ENCODE data around the gene PRX.
"Not testable (repeated sequence)": the region's sequence is repeated elsewhere in the genome, so short reads cannot be mapped to it uniquely, and the experiment has no call there.

Gene PRX, protein sequence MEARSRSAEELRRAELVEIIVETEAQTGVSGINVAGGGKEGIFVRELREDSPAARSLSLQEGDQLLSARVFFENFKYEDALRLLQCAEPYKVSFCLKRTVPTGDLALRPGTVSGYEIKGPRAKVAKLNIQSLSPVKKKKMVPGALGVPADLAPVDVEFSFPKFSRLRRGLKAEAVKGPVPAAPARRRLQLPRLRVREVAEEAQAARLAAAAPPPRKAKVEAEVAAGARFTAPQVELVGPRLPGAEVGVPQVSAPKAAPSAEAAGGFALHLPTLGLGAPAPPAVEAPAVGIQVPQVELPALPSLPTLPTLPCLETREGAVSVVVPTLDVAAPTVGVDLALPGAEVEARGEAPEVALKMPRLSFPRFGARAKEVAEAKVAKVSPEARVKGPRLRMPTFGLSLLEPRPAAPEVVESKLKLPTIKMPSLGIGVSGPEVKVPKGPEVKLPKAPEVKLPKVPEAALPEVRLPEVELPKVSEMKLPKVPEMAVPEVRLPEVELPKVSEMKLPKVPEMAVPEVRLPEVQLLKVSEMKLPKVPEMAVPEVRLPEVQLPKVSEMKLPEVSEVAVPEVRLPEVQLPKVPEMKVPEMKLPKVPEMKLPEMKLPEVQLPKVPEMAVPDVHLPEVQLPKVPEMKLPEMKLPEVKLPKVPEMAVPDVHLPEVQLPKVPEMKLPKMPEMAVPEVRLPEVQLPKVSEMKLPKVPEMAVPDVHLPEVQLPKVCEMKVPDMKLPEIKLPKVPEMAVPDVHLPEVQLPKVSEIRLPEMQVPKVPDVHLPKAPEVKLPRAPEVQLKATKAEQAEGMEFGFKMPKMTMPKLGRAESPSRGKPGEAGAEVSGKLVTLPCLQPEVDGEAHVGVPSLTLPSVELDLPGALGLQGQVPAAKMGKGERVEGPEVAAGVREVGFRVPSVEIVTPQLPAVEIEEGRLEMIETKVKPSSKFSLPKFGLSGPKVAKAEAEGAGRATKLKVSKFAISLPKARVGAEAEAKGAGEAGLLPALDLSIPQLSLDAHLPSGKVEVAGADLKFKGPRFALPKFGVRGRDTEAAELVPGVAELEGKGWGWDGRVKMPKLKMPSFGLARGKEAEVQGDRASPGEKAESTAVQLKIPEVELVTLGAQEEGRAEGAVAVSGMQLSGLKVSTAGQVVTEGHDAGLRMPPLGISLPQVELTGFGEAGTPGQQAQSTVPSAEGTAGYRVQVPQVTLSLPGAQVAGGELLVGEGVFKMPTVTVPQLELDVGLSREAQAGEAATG (N-terminal part only)

DNA sequence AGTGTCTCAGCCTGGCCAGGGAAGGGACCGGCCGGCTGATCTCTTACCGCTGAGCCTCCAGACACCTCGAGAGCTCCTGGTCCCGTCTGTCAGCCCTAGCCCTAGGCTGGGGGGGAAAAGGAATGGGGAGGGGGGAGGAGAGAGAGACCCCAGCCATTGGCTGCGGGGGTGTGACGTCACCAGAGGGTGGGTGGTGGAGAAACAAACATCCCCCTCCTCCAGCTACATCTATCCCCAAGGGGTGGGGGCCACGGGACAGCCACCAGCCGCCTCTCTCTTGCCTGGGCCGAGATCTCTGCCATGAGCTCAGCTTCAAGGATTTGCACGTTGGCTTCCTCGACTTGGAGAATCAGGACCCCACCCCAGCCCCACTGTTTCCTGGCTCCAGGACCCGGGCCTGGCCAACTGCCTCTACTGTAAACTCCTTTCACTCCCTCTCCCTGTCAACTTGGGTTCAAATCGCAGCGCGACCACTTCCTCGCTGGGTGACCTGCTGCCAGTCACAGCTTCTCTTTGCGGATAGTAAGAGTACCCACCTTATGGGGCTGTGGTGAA lies at the start of gene PRX:
TSS of gene PRX (minus strand) at position 88 of the 555 bp plus-strand sequence. CDS start 5,446 bp downstream, outside the sequence.
- DNase-seq = no peak

DNA sequence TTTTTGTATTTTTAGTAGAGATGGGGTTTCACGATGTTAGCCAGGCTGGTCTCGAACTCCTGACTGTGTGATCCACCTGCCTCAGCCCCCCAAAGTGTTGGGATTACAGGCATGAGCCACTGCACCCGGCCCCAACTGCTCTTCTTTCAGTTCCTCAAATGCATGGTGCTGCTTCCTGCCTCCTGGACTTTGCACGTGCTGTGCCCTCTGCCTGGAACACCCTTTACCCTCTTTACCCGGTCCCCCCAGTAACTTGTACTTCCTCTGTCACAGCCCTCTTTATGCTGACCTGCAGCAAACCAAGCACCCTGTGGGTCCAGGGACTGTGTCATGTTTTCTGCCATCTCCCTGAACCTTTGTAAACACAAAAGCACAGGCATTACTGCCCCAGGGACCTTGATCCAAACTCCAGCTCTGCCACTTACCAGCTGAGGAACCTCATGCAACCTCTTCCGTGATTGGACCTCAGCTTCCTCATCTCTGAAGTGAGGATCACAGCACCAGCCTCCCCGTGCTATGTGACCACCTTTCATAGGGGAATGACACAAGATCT lies 48.6 kb upstream of the PRX start:
- no peak for DNase-seq

DNA sequence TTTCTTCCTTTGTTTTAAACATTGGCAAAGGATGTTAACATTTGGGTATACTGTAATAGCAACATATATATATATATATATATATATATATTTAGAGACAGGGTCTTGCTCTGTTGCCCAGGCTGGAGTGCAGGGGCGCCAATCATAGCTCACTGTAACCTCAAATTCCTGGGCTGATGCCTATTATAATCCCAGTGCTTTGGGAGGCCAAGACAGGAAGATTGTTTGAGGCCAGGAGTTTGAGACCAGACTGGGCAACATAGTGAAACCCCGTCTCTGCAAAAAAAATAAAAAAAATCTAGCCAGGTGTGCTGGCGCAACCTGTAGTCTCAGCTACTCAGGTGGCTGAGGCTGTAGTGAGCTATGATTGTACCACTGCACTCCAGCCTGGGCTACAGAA lies 47.0 kb upstream of the PRX start:
- DNase-seq = no peak

DNA sequence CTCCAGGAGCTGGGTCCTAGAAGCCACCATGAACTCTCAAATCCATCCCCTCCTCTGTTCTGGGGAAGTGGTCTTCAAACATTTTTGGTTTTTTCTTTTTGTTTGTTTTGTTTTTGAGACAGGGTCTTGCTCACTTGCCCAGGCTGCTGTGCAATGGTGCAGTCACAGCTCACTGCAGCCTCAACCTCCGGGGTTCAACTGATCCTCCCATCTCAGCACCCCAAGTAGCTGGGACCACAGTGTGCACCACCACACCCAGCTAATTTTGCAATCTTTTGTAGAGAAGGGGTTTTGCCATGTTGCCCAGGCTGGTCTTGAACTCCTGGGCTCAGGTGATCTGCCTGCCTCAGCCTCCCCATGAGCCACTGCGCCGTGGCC lies 45.4 kb upstream of the PRX start:
- no peak for DNase-seq

DNA sequence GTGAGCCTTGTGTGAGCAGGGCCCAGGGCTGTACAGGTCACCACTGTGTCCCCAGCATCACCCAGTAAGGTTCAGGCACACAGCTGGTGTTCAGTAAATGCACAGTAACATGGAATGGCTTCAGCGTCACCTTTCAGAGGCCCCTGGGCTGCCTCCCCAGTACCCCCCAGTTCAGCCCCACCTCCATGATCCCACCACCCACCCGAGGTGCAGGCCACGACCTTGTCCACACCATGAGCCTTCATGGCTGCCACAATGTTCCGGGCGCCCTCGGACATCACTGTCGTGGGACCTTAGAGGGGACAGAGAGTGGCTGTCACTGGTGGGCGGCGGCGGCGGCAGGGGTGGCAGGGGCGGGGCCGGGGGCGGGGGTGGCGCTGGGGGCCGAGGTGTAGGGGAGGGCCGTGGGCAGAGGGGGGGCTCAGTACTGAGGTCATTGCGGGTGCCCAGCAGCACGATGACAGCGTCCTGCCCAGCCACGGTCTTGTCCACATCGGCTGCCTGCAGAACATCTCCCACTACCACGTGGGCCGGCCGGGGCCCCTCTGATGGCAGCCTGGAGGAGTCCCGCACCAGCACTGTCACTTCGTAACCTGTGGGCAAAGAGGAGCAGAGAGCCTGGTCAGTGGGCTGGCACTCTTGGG lies 44.9 kb upstream of the PRX start:
- DNase-seq = no peak

DNA sequence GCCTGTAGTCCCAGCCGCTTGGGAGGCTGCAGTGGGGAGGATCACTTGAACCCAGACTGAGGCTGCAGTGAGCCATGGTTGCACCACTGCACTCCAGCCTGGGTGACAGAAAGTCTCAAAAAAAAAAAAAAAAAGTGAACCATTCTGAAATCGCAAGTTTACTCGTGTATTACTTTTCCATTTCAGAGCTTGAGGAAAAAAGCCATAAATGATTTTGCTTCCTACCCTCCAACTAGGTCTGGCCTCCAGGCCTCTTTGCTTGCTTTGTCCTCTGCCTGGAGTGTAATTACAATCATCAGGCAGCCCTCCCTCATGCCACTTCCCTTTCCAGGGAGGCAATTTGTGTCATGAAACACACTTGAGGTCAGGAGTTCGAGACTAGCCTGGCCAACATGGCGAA lies 43.9 kb upstream of the PRX start:
- no peak for DNase-seq

DNA sequence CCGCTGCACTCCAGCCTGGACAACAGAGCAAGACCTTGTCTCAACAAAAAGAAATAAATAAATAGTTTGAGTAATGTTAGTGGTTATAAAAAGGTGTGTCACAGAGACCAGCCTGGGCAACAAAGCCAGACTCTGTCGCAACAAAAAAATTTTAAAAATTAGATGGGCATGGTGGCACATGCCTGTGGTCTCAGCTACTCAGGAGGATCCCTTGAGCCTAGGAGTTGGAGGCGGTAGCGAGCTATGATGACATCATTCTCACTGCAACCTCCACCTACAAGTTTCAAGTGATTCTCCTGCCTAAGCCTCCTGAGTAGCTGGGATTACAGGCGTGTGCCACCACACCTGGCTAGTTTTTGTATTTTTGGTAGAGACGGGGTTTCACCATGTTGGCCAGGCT lies 40.8 kb upstream of the PRX start:
- DNase-seq = not testable (repeated sequence)

DNA sequence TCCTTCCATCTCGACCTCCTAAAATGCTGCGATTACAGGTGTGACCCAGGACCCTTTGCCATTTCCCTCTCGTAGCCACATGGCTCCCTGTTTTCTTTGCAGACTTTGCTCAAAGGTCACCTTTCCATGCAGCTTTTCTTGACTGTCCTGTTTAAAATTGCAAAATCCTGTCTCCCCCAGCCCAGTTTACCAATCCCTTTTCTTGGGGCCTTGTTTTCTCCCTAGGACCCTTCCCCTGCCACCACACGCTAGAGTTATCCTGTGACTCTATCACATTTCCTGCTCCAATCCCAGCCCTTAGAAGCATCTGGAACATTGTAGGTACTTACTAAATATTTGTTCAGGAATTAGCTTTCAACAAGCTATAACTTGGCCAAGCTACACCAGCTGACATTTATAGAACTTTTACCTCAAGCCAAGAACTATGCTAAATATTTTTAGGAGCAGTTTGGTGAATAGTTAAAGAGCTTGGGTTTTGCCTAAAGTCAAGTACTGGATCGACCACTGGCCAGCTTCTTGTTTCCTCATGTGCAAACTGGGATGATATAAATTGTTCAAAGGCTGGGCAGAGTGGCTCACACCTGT lies 40.1 kb upstream of the PRX start:
- no peak for DNase-seq

DNA sequence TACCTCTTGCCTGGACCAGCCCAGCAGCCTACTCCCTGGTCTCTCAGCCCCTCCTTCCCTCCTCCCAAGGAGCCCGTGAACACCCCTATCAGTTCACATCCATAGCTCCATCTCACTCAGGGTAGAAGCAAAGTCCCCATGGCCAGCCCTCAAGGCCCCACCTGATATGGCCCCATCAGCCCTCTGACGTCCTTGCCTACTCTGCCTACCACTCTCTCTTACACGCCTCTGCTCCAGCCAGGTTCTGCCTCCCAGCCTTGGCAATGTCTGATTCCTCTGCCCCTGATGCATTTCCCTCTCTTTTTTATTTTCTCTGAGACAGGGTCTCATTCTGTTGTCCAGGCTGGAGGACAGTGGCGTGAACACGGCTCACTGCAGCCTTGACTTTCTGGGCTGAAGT lies 38.8 kb upstream of the PRX start:
- DNase-seq = no peak

DNA sequence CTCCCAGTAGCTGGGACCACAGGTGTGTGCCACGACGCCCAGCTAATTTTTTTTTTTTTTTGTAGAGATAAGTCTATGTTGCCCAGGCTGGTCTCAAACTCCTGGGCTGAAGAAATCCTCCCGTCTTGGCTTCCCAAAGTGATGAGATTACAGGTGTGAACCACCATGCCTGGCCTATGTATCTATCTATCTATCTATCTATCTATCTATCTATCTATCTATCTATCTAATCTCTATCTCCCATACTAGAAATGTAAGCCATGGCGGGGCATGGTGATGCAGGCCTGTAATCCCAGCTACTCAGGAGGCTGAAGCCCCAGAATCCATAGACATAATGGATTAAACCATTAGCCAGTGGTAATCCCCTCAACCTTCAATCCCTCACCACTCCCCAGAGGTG lies 37.5 kb upstream of the PRX start:
- no peak for DNase-seq

DNA sequence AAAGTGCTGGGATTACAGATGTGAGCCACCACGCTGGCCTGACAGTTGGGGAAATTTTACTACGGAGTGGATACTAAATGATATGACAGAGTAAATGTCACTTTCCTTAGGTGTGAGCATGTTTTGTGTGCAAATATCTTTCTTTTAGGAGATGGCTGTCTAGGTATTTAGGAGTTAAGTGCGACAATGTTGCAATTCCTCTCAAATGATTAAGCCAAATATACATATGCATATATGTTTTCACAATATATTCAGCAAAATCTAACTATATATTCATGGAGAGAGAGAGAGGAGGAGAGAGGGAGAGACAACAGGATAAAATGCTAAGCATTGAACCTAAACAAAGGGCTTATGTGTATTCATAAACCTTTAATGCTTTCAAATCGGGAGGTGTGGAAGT lies 36.3 kb upstream of the PRX start:
- DNase-seq = no peak

DNA sequence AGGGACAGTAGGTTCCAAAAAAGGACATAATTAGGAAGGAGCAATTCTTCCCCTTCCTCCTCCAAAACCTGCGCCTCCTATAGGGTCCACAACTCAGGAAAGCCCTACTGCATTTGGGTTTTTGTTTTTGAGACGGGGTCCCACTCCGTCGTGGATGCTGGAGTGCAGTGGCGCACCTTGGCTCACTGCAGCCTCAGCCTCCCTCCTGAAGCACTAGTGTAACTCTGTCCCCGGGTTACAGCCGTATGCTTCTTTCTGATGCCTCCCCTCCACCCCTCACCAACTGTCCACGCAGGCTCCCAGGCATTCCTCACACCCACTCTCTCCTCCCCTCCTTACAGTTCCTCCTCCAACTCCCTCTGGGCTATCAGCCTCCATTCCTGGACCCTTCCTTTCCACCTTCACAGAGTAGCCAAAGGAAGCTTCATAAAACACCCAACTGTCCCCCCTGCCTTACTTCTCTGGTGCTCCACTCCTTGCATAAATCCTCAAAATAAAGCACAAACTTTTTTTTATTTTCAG lies 33.1 kb upstream of the PRX start:
- no peak for DNase-seq

DNA sequence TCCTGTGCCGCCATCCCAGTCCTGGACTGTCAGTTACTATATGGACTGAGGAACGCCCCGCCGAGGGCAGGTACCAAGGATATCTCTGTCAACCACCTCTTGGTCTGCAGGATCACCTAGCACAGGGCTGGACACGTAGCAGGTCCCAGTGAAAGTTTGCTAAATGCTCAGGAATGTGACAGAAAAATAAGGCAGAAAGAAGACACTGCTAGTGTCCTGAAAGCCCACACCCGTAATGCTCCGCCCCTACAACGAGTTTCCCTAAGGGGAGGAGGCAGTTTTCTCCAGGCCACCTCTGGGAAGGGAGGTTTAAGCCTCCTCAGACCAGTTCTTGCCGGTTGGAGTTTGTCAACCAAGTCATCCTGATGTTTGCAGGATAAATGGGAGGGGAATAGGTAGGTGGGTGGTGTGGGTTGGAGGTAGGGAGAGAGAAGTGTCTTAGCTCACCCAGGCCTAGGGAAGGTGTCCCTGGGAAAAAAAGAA lies 32.6 kb upstream of the PRX start:
- DNase-seq = no peak

DNA sequence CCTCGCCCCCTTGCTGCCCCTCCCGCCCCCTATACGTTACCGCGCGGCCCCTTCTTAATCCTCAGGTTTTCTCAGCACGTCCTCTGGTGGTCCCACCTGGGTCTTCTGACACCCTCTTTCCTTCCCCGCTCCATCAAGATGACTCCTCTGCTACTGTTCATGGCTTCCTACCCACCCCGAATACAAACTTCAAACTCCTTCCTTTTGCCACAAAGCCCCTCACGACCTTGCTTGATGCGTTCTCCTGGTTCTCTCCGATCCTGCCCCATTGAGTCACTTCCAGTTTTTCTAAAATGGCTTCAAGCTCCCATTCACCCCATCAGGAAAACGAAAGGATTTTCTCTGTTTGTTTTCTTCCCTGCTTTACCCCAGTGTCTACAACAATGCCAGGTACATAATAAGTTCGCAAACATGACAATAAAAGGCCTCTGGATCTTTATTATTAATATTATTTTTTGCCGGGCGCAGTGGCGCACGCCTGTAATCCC lies 31.7 kb upstream of the PRX start:
- no peak for DNase-seq

DNA sequence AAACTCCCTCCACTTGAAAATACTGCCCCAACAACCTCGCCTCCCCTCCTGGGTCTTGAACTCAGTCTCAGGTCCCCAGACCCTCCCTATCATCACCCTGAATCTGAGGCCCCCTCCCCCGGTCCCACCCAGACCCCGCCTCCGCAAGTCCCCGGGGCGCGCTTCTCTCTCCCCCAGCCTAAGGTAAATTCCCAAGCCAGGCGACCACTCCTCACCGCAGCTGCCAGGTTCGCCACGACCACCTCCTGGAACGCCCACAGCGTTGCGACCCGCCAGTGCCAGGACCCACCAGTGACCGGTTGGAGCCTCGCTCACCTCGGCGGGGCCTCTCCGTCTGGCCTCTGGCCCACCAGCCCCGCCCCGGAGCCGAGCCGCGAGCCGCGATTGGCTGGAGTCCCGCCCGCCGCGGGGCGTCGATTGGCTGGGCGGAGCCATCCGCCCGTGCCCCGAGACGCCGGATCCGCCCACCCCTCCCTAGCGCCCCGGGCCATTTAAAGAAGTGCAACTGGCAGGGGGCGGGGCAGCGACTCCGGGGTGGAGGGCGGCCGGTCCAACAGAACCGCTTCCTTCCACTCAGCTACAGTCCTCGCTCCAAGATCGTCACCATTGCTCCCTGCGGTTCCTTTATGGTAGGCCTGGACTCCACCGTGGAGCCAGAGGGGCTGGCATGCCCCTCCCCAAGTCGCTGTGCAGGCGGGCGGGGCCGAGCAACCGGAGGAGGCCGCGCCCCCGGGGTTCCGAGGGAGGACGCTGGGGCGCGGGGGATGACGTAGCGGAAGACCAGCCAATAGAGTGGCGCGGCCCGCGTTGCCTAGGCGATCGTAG lies 31.0 kb upstream of the PRX start, which contains the start of gene SERTAD3:
TSS of gene SERTAD3 (minus strand) at position 336 of the 825 bp plus-strand sequence. CDS start 2,255 bp downstream, outside the sequence.
- DNase-seq = peak; percentile 97 to 98

DNA sequence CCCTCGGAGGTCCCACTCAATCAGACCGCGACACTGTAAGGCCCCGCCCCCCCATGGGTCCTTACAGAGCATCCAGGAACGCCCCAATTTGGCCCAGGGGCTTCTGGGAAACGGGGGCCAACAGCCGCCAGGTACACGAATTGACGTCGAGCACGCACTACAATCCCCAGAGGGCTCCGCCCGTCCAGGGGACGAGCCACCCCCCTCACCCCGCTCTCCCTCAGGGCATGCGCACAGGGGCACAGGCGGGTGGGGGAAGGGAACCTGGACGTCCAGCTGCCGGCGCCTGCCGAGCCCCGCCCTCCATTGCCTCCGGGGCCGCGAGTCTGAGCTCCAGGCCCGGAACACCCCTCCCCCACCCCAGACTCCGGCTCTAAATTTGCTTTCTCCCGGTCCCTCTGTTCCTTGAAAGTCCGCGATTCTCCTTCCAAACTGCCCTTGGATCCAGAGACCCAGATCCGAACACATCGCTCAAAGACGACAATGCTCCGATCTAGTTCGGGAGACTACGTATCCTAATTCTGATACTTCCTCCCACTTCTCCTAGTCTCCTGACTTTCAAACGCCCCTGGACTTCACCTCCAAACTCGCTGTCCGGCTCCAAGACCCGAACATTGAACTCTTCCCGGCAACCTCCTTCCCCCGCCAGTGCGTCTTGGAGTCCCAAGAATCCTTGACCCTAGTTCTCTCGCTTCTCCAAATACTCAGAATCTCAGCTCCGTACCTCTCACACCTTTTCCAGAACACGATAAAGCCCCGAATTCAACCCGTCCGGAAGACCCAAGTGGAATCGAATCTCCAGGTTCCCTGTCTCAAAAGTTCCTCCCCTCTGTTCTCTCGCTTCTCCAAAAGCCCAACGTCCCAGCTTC lies 30.2 kb upstream of the PRX start:
- DNase-seq = peak; percentile 92 to 99

DNA sequence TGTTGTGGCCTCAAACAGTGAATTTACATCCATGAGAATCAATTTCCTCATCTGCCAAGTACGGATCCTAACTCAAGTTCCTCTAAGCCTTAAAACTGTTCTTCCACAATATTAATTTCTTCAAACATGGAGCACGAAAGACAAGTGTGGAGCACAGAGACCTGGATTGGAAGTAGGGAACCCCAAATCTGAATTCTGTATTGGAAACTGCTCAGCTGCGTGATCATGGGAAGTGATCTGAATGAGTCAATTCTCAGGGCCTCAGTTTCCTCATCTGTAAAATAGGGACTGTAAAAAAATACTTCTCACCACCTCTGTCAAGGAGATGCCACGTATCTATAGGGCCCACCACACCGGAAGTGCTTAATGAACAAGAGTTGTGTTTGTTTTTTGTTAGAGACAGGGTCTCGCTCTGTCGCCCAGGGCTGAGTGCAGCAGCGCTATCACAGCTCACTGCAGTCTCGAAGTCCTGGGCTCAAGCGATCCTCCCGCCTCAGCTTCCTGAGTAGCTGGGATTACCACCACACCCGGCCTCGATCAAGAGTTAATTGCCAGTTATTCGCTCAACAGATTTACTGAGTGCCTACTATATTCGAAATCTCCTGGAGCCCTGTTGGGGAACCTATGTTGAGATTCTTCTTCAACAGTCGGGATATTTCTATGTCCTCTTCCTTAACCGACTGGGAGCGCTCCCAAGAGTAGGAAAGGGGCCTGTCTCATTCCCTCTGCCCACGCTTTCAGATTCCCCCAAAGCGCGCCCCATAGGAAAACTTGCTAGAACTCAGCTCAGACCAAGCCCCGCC lies 29.4 kb upstream of the PRX start:
- no peak for DNase-seq

DNA sequence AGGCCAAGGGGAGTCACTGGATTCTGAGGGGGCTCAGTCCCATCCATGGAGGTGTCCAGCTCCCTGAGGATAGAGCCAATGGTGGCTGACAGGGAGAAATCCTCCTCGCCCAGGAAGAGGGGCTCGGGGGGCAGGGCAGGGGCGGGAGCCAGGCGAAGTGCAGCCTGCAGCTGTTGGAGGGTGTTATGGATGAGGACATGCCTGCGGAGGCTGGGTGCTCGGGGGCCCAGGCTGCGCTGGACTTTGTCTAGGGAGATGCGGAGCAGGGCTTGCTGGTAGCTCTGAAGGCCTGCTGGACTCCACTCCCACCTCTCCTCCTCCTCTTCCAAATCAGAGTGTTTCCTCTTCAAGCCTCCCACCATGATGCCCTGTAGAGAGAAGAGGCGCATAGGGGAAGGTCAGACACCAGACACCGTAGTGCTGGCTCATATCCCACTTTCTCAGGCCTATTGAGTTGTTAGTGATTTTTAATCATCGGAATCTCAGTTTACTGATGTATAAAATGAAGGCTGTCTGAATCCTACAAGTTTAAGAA lies 28.6 kb upstream of the PRX start:
- DNase-seq = no peak
